Measurements from ENCODE around the gene CTDSPL.

Gene CTDSPL

GRCh38 chr3:37910671-37911400 lies 49.2 kb downstream of the CTDSPL start:
- DNase-seq (ENCODE audit: low read depth in 2 of 3, low spot score in 2 of 3), result no peak

- no peak for DNase-seq (ENCODE audit: low read depth in 2 of 3, low spot score in 2 of 3)
Measured at GRCh38 chr3:37912052-37912733, 50.5 kb downstream of the CTDSPL start.

DNA sequence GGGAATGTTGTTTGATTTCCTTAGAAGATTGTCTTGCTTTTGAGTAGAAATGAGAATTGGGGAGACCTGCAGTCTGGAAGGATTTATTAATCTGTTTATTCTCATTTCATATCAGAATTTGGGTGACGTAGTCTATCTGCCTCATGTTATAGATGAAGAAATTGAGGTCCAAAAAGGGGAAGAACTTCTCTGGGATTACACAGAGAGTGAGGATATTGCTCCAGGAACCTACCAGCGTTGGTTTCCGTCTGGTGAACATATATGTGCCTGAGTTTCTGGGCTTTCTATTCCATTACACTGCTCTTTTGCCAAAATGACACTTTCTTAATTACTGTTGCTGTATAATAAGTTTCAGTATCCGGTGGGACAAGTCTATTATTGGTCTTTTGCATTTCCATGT lies 51.8 kb downstream of the CTDSPL start:
- no peak for DNase-seq (ENCODE audit: low read depth in 2 of 3, low spot score in 2 of 3)

GRCh38 chr3:37916685-37917084 lies 55.0 kb downstream of the CTDSPL start:
- no peak for DNase-seq (ENCODE audit: low read depth in 2 of 3, low spot score in 2 of 3)

- no peak for DNase-seq (ENCODE audit: low read depth in 2 of 3, low spot score in 2 of 3)
Measured at GRCh38 chr3:37918627-37919026, 56.9 kb downstream of the CTDSPL start.

DNA sequence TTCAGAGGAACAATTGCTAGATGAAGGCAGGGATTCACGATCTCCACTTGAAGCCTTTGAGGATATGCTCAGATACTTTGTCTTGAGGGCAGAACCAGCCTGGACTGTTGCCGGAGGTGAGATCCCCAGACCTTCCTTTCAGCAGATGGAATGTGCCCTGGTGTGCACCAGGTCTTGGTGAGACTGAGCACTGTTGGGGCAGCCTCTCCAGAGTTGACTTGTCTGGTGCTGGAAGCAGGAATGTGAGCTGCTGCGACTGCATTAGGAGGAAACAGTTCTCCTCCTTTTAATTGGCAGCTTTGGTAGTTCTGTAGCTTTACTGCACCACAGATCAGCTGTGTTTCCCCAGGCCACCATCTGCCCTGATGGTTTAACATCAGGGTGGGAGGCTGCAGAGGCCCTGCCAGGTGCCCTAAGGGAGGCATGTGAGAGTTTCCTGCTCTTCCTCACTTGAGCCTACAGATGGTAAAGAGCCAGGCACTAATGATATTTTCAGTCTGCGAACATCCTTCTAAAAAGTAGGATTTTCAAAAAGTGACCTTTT lies 58.5 kb downstream of the CTDSPL start:
- no peak for DNase-seq (ENCODE audit: low read depth in 2 of 3, low spot score in 2 of 3)

DNA sequence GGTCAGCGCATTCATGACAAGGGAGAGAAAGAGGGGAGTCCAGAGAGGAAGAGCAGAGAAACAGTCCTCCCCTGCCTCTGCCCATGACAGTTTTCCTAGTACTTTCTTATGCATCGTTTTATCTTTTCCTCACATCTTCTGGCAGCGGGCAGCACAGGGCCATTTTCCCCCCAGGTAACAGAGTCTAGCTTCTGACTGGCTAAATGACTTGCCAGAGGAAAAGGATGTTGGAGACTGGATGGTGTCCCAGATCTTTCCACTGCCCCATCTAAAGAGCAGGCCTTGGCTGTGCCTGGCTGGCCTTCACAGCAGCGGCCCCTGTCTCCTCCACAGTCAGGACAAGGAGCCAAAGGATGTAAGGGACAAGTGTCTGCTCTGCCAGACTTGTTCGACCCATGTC lies 59.3 kb downstream of the CTDSPL start:
- no peak for DNase-seq (ENCODE audit: low read depth in 2 of 3, low spot score in 2 of 3)

- DNase-seq (ENCODE audit: low read depth in 2 of 3, low spot score in 2 of 3), result no peak
Measured at GRCh38 chr3:37922721-37923568, 61.3 kb downstream of the CTDSPL start.

DNA sequence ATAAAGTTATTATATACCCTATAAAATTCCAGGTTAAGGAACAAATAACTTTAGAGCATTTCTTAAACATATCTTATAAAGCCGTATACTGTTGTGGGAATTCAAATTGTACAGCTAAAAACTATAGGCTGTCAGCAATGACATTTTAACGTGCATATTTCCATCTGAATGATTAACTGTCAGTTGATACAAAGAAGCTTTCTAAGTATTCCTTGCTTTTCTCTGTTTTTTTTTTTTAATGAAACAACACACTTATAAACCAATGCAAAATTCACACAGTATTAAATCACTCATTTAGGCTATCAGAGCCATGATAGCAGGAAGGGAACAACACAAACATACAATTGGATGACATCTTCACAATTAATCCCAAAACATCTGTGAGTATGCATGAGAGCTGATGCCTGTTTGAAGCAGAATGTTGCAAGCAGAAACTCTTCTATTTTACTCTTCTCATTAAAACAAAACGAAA lies 61.9 kb downstream of the CTDSPL start:
- no peak for DNase-seq (ENCODE audit: low read depth in 2 of 3, low spot score in 2 of 3)

GRCh38 chr3:37924453-37924852 lies 62.8 kb downstream of the CTDSPL start:
- DNase-seq (ENCODE audit: low read depth in 2 of 3, low spot score in 2 of 3), result no peak

- DNase-seq (ENCODE audit: low read depth in 2 of 3, low spot score in 2 of 3), result no peak
Measured at GRCh38 chr3:37925157-37925556, 63.5 kb downstream of the CTDSPL start.

DNA sequence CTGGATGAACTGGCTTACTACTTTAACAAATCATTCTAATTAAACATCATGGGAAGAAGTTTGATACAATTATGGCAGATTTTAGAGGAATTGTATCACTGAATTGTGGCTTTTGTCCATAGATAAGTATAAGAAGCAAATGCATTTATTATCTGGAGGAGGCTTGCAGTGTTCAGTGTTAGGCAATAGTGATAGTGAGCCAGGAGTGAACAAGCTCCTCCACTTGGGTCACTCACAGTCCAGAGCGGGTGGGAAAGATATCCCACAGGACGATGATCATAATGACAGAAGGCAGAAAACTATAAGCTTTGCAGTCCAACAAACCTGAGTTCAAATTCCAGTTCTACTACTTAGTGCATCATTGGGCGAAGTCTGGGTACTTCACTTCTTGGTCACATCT lies 64.9 kb downstream of the CTDSPL start:
- DNase-seq (ENCODE audit: low read depth in 2 of 3, low spot score in 2 of 3), result no peak

DNA sequence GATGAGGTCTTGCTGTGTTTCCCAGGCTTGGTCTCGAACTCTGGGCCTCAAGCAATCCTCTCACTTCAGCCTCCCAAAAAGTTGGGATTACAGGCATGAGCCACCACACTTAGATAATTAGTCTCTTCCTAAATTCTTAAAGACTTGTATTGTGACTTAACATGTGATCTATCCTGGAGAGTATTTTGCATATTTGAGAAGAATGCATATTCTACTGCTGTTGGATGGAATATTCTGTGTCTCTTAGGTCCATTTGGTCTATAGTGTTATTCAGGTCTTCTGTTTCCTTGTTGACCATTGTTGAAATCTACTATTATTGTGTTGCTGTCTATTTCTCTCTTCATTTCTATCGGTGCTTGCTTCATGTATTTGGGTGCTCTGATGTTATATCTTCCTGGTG lies 68.8 kb downstream of the CTDSPL start:
- no peak for DNase-seq (ENCODE audit: low read depth in 2 of 3, low spot score in 2 of 3)

DNA sequence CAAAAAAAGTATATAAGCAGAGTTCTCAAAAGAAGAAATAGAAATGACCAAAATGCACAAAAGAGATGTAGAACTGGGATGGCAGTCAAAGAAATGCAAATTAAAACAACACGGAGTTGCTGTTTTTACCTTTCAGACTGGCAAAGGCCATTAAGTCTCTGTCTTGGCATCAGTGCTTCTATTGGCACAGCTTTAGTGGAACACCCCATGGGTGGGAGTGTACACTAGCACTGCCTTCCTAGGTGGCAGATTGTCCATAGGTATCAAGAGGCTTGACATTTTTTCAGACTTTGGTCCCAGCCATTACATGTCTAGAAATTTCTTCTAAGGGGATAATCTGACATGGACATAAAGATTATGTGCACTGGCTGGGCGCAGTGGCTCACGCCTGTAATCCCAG lies 70.8 kb downstream of the CTDSPL start:
- no peak for DNase-seq (ENCODE audit: low read depth in 2 of 3, low spot score in 2 of 3)

DNA sequence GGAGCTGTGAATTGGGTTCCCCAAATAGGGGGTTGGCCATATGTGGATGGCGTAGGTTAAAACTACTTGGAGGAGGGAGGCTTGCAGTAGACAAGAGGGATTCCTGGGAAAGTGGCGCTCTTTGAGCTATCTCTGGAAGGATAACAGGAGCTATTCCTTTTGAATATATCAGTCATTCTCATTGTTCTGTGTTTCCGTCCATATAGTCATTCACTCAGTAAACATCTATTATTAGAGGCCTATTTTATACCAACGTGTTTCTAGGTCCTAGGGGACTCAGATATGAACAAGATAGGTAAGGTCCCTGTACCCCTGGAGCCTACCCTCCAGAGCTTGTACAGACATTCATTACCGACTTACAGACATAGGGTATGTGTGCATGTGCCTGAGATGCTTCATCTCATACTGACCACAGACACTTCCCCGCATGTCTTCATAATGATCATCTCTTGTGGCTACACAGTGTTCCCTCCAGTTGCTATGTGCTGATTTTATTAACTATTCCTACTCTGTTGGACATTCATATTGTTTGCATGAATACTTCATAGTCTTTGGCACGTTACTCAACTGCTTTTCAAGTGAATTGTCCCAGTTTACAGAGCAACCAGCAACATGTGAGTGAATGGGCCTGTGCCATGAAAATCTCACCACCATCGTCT lies 73.1 kb downstream of the CTDSPL start:
- no peak for DNase-seq (ENCODE audit: low read depth in 2 of 3, low spot score in 2 of 3)

- no peak for DNase-seq (ENCODE audit: low read depth in 2 of 3, low spot score in 2 of 3)
Measured at GRCh38 chr3:37935290-37935668, 73.6 kb downstream of the CTDSPL start.

- no peak for DNase-seq (ENCODE audit: low read depth in 2 of 3, low spot score in 2 of 3)
Measured at GRCh38 chr3:37935756-37936666, 74.3 kb downstream of the CTDSPL start.

GRCh38 chr3:37937156-37937555 lies 75.5 kb downstream of the CTDSPL start:
- DNase-seq (ENCODE audit: low read depth in 2 of 3, low spot score in 2 of 3), result no peak

GRCh38 chr3:37938011-37938410 lies 76.3 kb downstream of the CTDSPL start:
- no peak for DNase-seq (ENCODE audit: low read depth in 2 of 3, low spot score in 2 of 3)
